GM12872 (cell line): ENCODE measurements around the gene JOSD2.

Source experiments
- CTCF ChIP-seq: IDR thresholded peaks from 3 replicates; pipeline ENCODE4 v1.5.1; 2011; ENCODE audit warnings: low read depth, mild to moderate bottlenecking, low read length, moderate library complexity; ENCODE audit not compliant: insufficient read depth

Gene JOSD2

DNA sequence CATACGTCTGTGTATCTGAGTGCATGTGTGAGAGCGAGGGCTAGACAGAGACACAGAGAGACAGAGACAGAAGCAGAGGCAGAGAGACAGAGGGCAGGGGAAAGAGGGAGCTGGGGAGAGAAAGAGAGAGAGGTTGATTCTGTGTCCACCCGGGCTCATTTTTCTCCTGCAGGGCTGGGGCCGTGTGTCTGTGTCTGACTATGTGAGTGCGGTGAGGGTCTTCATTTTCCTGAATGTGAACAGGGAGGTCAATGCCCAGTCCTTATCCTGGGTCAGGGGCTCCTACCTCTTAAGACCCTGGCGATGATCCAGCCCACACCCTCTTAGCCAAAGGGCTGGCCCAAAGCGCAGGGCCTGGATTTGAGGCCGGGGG is 39.6 kb upstream of the JOSD2 start:
- no peak for TF ChIP-seq CTCF

- TF ChIP-seq CTCF, result no peak
Observed at GRCh38 chr19:50549927-50550593, 39.1 kb upstream of the JOSD2 start.

GRCh38 chr19:50549059-50549926 is 38.3 kb upstream of the JOSD2 start:
- no peak for TF ChIP-seq CTCF

GRCh38 chr19:50548191-50549058 is 37.4 kb upstream of the JOSD2 start:
- no peak for TF ChIP-seq CTCF

- TF ChIP-seq CTCF, result no peak
Observed at GRCh38 chr19:50547385-50548190, 36.6 kb upstream of the JOSD2 start.

DNA sequence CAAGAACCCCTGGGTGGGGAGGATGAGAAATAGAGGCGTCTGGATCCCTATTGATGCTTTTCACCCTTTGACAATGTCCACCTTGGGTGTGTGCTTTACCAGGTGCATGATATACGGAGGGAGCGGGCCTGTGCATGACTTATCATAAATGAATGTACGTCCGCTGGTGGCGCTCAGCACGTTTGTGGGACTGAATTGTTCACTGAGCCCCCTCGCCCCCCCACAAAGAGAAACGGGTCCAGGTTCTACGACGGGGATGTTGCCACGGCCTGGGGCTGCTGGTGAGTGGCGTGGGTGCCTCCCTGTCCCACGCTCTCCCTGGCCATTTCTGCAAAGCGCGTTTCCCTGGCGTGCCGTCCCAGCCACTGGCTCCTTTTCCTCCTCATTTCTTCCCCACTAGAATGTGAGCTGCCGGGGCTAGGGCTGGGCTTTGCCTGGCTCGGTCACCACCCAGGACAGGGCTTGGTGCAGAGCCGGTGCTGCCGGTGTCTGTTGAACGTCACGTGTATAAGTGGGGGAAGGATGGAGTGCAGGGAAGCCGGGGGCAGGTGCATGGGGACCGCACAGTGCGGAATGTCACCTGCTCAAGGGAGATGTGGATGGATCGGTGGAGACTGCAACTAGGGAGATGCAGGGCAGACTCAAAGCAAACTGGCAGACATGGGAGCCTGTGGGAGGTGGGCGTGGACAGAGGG is 35.7 kb upstream of the JOSD2 start:
- no peak for TF ChIP-seq CTCF
